HG02610 (cell line): ENCODE measurements around the gene DDX39A.

ENCODE experiments used
- ATAC-seq: cut with Tn5 transposase; IDR thresholded peaks from one replicate; pipeline ENCODE4 v1.9.1; 2021; ENCODE audit warnings: mild to moderate bottlenecking, moderate library complexity; ENCODE audit not compliant: unreplicated experiment

Gene DDX39A

DNA sequence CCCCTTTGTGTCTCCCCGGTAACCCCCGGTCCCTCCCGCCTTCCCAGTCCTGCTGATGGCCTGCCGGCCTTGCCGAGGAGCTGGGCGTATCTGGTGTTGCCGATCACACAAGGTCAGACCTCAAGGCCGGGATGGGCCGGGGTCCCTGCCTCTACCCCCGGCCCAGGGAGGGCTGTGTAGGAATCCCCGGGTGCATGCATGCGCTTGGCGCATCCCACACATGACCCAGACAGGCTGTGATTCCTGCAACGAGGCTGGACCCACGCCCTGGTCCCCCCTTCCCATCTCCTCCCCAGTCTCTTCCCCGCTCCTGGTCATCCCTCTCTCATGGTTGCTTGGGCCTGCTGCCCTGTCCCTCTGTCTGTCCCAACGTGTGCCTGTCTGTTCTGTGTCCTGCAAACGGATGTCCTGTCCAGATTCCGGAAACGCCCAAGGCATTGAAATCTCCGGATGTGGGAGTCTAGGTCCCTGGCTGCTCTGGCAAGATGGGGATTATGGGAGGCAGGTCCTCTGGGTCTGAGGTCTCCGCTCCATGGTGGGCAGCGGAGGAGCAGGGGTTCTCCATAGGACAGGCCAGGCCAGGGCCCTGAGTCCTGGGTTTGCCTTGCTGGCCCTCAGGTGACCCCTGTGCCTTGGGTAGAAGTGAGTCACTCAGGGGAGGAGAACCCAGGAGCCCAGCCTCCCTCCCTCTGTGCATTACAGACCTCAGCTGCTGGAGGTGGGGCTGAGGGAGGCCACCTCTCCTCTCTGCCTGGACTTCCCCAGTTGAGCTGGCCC is 15.6 kb upstream of the DDX39A start:
- ATAC-seq, result no peak

DNA sequence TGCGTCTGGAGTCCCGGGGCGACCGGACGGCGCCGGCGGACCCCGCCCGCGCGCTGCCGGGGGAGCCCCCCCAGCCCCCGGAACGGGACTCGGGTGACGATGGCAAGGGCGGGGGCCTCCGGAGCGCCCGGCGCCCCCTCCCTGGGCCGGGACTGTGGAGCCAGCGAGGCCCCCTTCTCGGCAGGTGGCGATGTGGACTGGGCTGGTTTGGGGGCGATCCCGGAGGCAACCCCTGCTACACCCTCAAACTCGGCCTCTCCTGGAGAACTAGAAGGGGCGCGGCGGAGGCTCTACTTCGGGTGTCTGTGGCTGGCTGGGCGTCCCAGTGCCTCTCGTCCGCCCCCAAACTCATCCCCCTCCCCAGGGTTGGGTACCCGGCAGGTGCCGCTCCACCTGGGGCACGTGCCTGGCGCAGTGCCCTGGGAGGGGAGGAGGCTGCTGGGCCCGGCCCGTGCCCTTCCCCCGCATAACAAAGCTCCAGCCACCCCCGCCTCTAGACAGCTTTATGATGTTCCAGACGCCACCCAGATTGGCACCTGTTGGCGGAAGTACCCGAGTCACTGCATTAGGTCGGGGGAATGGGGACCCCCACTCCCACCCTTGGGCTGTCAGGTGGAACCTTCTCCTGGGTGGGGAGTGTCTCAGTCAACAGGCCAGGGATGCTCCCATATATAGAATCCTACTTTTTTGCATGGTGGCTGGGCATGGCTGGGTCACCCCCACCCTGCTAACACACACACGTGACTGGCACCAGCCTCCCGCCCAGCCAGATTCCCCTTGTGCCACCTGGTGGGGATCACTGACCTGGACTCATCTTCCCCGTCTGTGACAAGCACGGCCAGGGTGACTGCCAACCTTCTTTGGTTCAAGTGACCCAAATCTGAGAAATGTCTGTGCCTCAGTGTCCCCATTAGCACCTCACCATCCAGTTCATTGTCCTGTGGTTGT is 14.7 kb upstream of the DDX39A start:
- ATAC-seq, result no peak

- peak; percentile 40 for ATAC-seq
These were observed 13.8 kb upstream of the DDX39A start, which contains the start of gene PKN1 for GRCh38 chr19:14432791-14433553. PKN1 (plus strand) TSS chr19:14433306; CDS start chr19:14433522, 216 bp downstream.

GRCh38 chr19:14430712-14431111 is 11.6 kb upstream of the DDX39A start:
- no peak for ATAC-seq

DNA sequence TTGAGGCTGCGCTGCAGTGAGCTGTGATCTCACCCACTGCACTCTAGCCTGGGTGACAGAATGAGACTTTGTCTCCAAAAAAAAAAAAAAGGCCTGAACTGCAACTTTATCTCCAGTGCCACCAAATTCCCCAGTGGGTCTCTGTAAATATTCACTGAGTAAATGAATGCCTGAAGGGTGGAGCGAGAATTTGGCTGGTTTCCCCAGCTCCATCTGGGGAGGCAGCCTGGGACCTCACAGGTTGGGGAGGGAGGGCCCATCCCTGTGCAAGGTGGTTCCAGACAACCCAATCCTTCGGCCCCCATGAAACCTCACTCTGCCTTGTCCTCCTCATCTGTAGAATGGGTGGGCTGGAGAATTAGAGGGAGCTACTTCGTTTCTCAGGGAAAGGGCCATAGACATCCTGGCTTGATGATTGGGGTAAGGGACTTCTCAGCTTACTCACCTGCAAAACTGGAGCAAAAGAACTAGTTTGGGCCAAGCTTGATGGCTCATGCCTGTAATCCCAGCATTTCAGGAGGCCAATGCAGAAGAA is 9.8 kb upstream of the DDX39A start:
- no peak for ATAC-seq

- no peak for ATAC-seq
These were observed 8.3 kb upstream of the DDX39A start for GRCh38 chr19:14427461-14427860.

DNA sequence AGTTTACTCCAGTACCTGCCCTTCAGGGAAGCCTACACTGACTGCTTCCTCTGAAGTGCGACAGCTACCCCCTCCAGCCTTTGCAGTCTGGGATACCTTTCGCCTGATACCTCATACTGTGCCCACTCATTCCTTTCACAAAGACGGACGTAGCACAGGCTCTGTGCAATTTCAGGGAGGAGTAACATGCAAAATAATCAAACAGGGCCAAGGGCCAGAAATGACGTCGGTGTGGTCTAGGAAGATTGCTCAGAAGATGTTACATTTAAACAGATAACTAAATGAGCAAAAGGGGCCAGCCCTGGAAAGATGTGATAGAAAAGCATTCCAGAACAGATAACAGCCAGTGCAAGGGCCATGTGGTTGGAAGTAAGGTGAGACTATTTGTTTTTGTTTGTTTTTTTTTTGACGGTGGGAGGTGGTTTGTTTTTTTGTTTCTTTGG is 6.6 kb upstream of the DDX39A start:
- no peak for ATAC-seq

DNA sequence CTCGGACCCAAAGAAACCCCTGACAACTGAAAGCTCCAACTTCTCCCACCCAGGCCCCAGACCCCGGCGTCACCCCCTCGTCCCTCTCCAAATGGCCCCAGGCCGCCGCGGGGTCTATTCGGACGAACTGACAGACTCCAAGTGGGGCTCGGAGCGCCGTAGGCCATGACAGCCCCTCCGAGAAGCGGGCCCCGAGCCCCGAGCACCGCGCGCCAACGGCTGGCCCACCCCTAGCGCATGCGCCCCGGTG is 360 bp downstream of the DDX39A start:
- ATAC-seq, result peak; percentile 32

GRCh38 chr19:14416817-14417231 is 2.3 kb downstream of the DDX39A start:
- no peak for ATAC-seq

GRCh38 chr19:14414926-14415690 is 4.0 kb downstream of the DDX39A start:
- no peak for ATAC-seq

DNA sequence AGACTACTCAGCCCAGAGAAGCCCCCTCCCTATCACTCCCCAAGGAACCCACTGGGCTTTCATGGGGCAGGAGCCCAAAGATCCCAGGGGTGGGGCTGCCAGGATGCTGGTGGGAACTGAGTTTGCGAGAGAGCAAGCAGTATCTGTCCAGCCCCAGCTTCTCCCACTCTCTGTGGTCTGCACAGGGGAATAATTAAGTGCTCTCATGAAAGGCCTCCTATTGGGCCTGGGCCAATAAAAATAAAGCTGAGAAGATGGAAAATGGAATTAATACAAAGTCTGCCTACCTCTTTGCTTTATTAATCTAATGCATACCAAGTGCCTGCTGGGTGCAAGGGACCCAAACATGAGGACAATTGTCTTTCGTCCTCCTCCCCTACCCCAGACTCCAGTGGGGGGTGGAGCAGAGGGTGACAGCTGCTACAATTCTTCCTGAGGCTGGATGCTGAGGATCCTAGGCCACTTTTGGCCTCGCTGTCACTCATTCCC is 5.4 kb downstream of the DDX39A start:
- ATAC-seq, result no peak

GRCh38 chr19:14412996-14413692 is 6.0 kb downstream of the DDX39A start:
- ATAC-seq, result no peak

- no peak for ATAC-seq
These were observed 6.7 kb downstream of the DDX39A start for GRCh38 chr19:14412324-14412995.

DNA sequence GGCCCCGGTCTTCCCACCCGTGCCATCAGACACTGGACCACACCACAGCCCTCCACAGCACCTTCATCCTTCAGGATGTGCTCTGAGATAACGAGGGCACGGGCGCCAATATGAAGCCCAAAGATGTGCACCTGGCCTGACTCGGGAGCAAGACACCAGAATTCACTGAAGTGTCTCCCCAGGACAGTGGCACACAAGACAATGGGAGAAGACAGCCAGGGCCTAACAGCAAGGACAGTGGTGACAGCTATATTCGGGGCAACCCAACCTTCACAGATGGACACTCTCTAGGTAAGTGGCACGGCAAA is 7.2 kb downstream of the DDX39A start:
- ATAC-seq, result no peak

GRCh38 chr19:14411161-14411937 is 7.8 kb downstream of the DDX39A start:
- ATAC-seq, result no peak

GRCh38 chr19:14410091-14411051 is 8.8 kb downstream of the DDX39A start:
- no peak for ATAC-seq
